Inflammatory macrophage treated with lipopolysaccharide for 4 hours (primary cell): ENCODE measurements around the gene MS4A6E.
A peak's percentile ranks its signal among the peaks of the same experiment; 100 is the strongest.
"Not testable (repeated sequence)": the region's sequence is repeated elsewhere in the genome, so short reads cannot be mapped to it uniquely, and the experiment has no call there.

Source experiments
- DNase-seq: peaks from one replicate; pipeline ENCODE4 v3.0.0-alpha.2; 2020

Gene MS4A6E, protein sequence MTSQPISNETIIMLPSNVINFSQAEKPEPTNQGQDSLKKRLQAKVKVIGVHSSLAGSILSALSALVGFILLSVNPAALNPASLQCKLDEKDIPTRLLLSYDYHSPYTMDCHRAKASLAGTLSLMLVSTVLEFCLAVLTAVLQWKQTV

DNA sequence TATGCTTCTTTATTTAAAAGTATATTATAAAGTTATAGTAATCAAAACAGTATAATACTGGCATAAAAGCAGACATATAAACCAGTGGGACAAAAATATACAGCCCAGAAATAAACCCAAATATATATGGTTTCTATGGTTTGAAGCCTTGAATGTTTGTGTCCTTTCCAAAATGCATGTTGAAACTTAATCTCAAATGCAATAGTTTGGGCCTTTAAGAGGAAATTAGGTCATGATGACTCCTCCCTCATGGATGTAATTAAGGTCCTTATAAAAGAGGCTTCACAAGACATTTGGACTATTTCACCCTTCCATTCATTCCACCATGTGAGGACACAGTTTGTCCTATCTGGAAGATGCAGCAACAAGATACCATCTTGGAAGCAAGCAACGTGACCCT lies at the start of gene MS4A6E:
Gene MS4A6E (plus strand): TSS at position 301 of the 400 bp plus-strand sequence. CDS start 7,641 bp downstream, outside the sequence.
- peak; percentile 13 for DNase-seq

- DNase-seq, result peak; percentile 82
These were observed 46.6 kb upstream of the MS4A6E start, which contains the start of gene MS4A4A for GRCh38 chr11:60280412-60280811. MS4A4A (plus strand) TSS chr11:60280666; CDS start chr11:60280676, 10 bp downstream.

DNA sequence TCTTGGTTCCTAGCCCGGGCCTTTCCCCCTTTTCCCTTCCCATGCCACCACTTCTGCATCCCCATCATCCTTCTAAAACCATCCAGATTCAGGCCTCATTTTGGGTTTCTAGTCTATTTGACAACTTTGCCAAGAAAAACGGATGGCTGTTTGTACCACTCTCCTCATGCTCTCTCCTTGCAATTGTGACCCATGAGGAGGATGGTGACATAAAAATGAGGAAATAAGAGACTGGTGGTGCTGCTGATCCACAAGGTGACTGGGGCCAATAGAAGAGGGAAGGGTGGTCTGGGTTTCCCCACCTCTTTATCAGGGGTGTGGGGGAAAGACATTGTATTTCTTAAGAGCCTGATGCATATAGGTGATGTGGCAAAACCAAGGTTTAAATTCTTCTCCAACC lies 45.6 kb upstream of the MS4A6E start:
- peak; percentile 80 for DNase-seq

- DNase-seq, result peak; percentile 95
These were observed 44.8 kb upstream of the MS4A6E start for GRCh38 chr11:60282286-60282685.

- DNase-seq, result peak; percentile 54
These were observed 41.5 kb upstream of the MS4A6E start for GRCh38 chr11:60285411-60286126.

DNA sequence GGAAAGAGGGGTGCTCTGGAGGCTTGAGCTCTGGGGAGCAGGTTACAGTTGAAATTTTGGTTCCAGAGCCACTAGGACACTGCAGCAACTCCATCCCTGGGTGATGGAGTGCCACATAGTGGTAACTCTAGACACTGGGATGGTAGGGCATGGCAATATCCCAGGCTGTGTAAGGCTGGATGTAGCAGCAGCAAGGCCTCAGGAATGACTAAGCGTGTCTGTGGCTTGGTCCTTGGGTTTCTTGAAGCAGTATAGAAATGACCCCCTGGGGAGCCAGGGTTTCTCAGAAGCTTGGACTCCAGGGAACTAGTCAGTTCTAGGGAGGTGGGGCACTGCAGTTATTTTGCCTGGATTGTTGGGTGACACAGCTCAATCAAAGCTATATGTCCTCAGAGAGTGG lies 38.5 kb upstream of the MS4A6E start:
- DNase-seq, result no peak

GRCh38 chr11:60292145-60292544 lies 34.9 kb upstream of the MS4A6E start:
- DNase-seq, result peak; percentile 54

DNA sequence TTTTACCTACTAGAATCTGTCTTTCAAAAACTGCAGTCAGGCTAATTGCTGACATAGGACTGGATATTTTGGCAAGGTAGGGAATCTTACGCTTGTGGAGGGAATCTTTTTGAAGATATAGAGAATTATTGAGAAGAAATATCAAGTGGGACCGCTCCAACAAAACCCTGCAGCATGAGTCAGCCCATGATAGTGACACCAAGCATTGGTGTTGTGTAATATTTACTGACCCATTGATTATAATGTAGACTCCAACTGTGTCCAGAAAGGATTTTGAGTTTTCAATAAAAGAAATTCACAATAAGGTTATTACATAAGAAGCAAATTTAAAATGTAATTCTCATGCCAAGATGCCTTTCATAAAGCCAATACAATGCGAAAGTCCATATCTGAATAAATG lies 25.9 kb upstream of the MS4A6E start:
- no peak for DNase-seq

- not testable (repeated sequence) for DNase-seq
These were observed 25.2 kb upstream of the MS4A6E start for GRCh38 chr11:60301884-60302283.

- DNase-seq, result no peak
These were observed 23.4 kb upstream of the MS4A6E start for GRCh38 chr11:60303661-60304060.

- DNase-seq, result no peak
These were observed 21.0 kb upstream of the MS4A6E start for GRCh38 chr11:60305906-60306619.

- DNase-seq, result peak; percentile 58
These were observed 19.4 kb upstream of the MS4A6E start for GRCh38 chr11:60307507-60308195.

DNA sequence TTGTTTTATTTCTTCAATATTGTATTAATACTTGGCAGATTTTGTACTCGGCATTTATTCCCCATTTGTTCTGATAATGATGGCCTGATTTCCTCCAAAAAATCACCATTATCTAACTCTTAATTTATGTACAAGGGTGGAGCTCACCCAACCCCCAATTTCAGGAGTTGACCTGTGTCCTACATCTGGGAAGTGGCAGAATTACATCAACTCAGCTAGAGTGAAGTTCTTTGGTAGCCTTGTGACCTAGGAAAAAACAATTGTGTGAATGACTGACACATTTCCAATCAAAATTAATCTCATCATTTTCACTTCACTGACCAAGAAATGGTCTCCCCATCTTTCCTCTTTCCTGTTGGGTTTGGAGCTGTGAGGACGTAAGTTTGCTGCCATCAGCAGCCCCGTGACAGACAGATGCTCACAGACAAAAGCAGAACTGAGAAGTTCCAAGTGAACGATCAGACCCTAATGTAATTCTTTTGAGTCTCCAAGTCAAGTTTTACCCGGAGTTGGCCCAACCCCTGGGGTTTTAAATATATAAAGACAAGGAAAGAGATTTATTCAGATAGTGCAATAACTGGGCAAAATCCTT lies 16.6 kb upstream of the MS4A6E start:
- peak; percentile 89 for DNase-seq

- DNase-seq, result no peak
These were observed 12.3 kb upstream of the MS4A6E start for GRCh38 chr11:60314635-60315321.

DNA sequence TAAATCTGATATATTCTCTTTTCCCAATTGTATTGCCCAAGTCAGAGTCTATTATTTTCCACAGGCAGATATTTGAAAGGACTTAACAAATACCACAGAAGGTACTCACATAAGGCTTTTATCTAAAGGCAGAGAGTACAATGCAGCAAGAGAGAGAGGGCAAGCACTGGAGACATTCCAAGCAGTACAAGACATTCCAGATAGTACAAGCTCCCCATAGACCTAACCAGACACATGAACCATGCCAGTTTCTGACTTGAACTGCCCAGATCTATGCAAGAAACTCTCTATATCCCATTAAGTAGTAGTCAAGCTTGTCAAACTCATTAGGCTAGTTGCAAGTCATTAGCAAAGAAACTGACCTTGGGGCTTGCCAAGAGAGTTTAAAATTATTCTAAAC lies 11.2 kb upstream of the MS4A6E start:
- no peak for DNase-seq

- no peak for DNase-seq
These were observed 10.7 kb upstream of the MS4A6E start for GRCh38 chr11:60316317-60316716.

DNA sequence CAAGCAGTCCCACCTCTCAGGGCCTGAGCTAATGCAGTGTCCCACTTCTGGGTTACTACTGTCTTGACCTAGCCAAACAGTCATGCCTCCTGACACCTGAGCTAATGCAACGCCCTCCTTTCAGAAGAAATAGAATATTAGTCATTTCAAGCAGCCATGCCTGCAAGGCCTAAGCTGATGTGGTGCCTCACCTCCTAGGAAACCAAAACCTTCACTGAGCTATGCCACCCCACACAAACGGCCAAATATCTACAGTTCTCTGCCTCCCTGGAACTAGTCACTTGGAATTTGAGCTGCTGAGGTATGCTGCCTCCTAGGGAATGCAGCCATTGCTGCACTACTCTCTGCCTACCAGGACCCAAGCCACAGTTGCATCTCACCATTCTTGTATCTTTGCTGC lies 8.3 kb upstream of the MS4A6E start:
- DNase-seq, result no peak

DNA sequence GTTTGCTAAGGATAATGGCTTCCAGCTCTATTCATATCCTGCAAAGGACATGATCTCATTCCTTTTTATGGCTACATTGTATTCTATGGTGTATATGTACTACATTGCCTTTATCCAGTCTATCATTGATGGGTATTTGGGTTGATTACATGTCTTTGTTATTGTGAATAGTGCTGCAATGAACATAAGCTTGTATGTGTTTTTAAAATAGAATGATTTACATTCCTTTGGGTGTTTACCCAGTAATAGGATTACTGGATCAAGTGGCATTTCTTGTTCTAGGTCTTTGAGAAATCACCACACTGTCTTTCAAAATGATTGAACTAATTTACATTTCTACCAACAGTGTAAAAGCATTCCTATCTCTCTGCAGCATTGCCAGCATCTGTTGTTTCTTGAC lies 6.0 kb upstream of the MS4A6E start:
- no peak for DNase-seq

GRCh38 chr11:60328460-60328859 lies 1.4 kb downstream of the MS4A6E start:
- no peak for DNase-seq

DNA sequence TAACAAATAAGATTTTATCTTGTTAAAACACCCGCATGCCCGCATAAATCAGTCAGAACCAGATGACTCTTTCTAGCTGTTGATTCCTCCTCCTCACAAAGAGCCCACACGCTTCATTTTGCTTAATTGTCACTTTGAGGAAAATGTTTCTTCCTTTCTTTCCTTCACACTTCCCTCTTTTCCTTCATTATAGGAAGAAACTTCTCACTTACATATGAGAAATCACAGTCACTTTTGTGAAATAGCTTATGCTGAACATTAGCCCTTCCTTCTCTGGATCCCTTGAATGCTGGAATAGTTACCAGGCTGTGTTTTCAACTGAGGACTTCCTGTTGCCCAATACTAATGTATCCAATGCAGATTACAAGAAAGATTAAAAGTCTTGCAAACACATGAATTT lies 5.8 kb downstream of the MS4A6E start:
- peak; percentile 78 for DNase-seq

DNA sequence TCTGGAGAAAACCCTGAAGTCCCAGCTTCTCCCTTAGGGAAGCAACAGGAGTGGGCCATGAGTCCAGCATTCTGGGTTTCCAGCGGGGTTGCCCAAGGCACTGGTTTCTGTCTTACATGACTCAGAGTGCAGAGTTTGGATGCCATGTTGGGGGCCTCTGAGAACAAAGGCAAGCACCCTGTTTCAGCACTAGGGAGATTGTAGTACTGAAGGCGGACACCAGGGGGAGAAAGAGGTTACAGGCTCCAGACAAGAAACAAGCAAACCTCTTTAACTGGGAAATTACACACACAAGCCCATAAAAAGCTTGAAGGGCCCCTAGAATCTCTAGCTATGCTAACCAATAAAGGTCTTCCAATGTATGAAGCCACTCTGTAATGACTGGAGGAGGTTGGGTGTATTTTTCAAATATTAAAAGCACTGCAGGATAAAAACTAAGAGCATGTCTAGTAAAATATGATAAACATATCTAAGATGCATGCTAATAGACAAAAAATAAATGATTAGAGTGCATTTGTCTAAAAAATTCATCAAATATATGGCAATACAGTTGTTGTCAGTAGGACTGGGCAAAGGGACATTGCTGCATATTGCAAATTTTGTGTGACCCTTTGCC lies 7.1 kb downstream of the MS4A6E start:
- DNase-seq, result peak; percentile 78
